Natural killer cell (primary cell): ENCODE data around the gene JPH2. TPM values are rescaled to one million over a fixed set of nuclear protein-coding genes. Genes with fewer than 3 reads are reported as not detected.

ENCODE experiments used
- ATAC-seq, 3 donors: fragments of 150-1000 bp in 2 of 3; fragments of 200-7000 bp in 1 of 3; cut with Tn5 transposase; 1 replicate in 1 of 3; 2 replicates in 2 of 3; pipeline ENCODE4 v1.10.0; 2021; ENCODE audit warnings: mild to moderate bottlenecking in 2 of 3, moderate library complexity in 2 of 3
- DNase-seq, 2 donors: peaks; one replicate each; pipeline versions ENCODE4 v3.0.0 to v3.0.0-alpha.2; 2013 to 2021; ENCODE audit warnings: mixed read lengths in 1 of 2
- H3K27ac ChIP-seq: one replicate; pipeline ENCODE4 v1.5.1; 2013; ENCODE audit warnings: mild to moderate bottlenecking, low read length
- H3K27me3 ChIP-seq: one replicate; pipeline ENCODE4 v1.6.1; 2013; ENCODE audit warnings: low read length; ENCODE audit not compliant: control insufficient read depth, insufficient read depth
- H3K36me3 ChIP-seq: one replicate; pipeline ENCODE4 v1.6.1; 2013; ENCODE audit warnings: low read length; ENCODE audit not compliant: control insufficient read depth, insufficient read depth
- H3K4me1 ChIP-seq: one replicate; pipeline ENCODE4 v1.6.1; 2013; ENCODE audit warnings: low read length; ENCODE audit not compliant: control insufficient read depth, insufficient read depth
- H3K4me3 ChIP-seq: one replicate; pipeline ENCODE4 v1.5.1; 2013; ENCODE audit warnings: low read length
- H3K9me3 ChIP-seq: one replicate; pipeline ENCODE4 v1.6.1; 2013; ENCODE audit warnings: low read length; ENCODE audit not compliant: control insufficient read depth, insufficient read depth
- H3K27ac Mint-ChIP-seq, 2 donors: one replicate each; pipeline ENCODE4 v1.8.0; 2022; ENCODE audit warnings: mild to moderate bottlenecking in 2 of 2, mixed read lengths in 2 of 2, moderate library complexity in 1 of 2
- H3K27me3 Mint-ChIP-seq, 2 donors: one replicate each; pipeline ENCODE4 v1.8.0; 2022; ENCODE audit warnings: low read depth in 2 of 2, mixed read lengths in 2 of 2
- H3K36me3 Mint-ChIP-seq: one replicate; pipeline ENCODE4 v1.8.0; 2022; ENCODE audit warnings: mixed read lengths
- H3K4me1 Mint-ChIP-seq, 2 donors: one replicate each; pipeline ENCODE4 v1.8.0; 2022; ENCODE audit warnings: mixed read lengths in 2 of 2
- H3K4me3 Mint-ChIP-seq: one replicate; pipeline ENCODE4 v1.8.0; 2022; ENCODE audit warnings: mild to moderate bottlenecking, moderate library complexity, mixed read lengths
- H3K9me3 Mint-ChIP-seq, 2 donors: one replicate each; pipeline ENCODE4 v1.8.0; 2022; ENCODE audit warnings: mixed read lengths in 2 of 2
- CTCF ChIP-seq: fragments of 200-600 bp; IDR thresholded peaks from one replicate; pipeline ENCODE4 v1.8.0; 2022; ENCODE audit warnings: antibody characterized with exemption
- WGBS: methylation state at CpG from one replicate; pipeline ENCODE4 v1.1.7; 2013; ENCODE audit warnings: missing lambda C conversion rate; ENCODE audit not compliant: insufficient coverage; 5-methylcytosine and 5-hydroxymethylcytosine counted together
- intact Hi-C: fragments of 100-400 bp; cut with micrococcal nuclease; formaldehyde crosslinking; loops from one replicate; pipeline ENCODE4 v1.14.2; 2022
- total RNA-seq, 4 donors: library from RNA; stranded (reverse); fragments of 120-200 nt in 1 of 4; gene quantifications; one replicate each; pipeline versions ENCODE4 v1.2.3 to v1.2.4, GENCODE V29; 2013 to 2022

Gene JPH2
- total RNA-seq, 3 donors from 2014 or later (not counting 1 experiment from before 2014, with no cell fraction given) = not detected

GRCh38 chr20:44211177-44212039, 24.4 kb upstream of the JPH2 start:
- Mint-ChIP-seq H3K36me3 (peaks cover 6% of the 10 kb centered on the region), H3K27ac (peak overlapping the region; percentile 92 to 97), H3K4me1 (peaks cover 58% of the 10 kb centered on the region in 2 donors), H3K4me3 (peak overlapping the region; percentile 98), H3K9me3 (no peaks in the 10 kb centered on the region), H3K27me3 (no peaks in the 10 kb centered on the region)
- no peak for ATAC-seq
- WGBS = 23% methylated on average over 21 of the region's 24 CpGs
- peak in 1 of 2 donors; percentile 57 for DNase-seq
- H3K4me1 ChIP-seq = peaks cover 25% of the 10 kb centered on the region
- TF ChIP-seq CTCF = no peak
- no peaks in the 10 kb centered on the region for H3K27me3 ChIP-seq
- intact Hi-C loops = loop anchor here (2.0 to 10.0 kb wide), 2 partner anchors 253 to 673 kb away; partner anchors contain the start of gene YWHAB
- peak overlapping the region; percentile 88 for H3K27ac ChIP-seq
- H3K36me3 ChIP-seq = peaks cover 2% of the 10 kb centered on the region
- no peaks in the 10 kb centered on the region for H3K9me3 ChIP-seq
- peak overlapping the region; percentile 69 for H3K4me3 ChIP-seq

- WGBS = under 1% methylated on average over 79 of the region's 79 CpGs
- Histone ChIP-seq H3K27ac (peak within 1 kb of the TSS; percentile 89), H3K36me3 (peaks cover 8% of the 10 kb centered on the region), H3K4me3 (peak within 1 kb of the TSS; percentile 81), H3K27me3 (no peaks in the 10 kb centered on the region), H3K9me3 (no peaks in the 10 kb centered on the region), H3K4me1 (peaks cover 25% of the 10 kb centered on the region)
- Mint-ChIP-seq H3K9me3 (no peaks in the 10 kb centered on the region), H3K4me1 (peaks cover 52 to 56% of the 10 kb centered on the region in 2 donors), H3K27me3 (no peaks in the 10 kb centered on the region), H3K4me3 (peak within 1 kb of the TSS; percentile 98), H3K27ac (peak within 1 kb of the TSS; percentile 92 to 97), H3K36me3 (peaks cover 6% of the 10 kb centered on the region)
- intact Hi-C loops = loop anchor here (2.0 to 10.0 kb wide), 2 partner anchors 254 to 674 kb away; partner anchors contain the start of gene YWHAB
- DNase-seq = peak; percentile 98 to 99
- TF ChIP-seq CTCF = no peak
- ATAC-seq = peak; percentile 81 to 96 (median 84)
Measured at GRCh38 chr20:44210406-44211176, 23.6 kb upstream of the JPH2 start, which contains the start of gene OSER1. Gene OSER1 (minus strand): TSS chr20:44210771. CDS start chr20:44206957, 3,814 bp downstream.

- peaks cover 45 to 49% of the 10 kb centered on the region in 2 donors for H3K4me1 Mint-ChIP-seq
- TF ChIP-seq CTCF = no peak
- H3K27me3 ChIP-seq = no peaks in the 10 kb centered on the region
- peak overlapping the region; percentile 89 for H3K27ac ChIP-seq
- no peaks in the 10 kb centered on the region for H3K36me3 Mint-ChIP-seq
- ATAC-seq (no peak), DNase-seq (peak in 1 of 2 donors; percentile 37)
- H3K9me3 ChIP-seq = no peaks in the 10 kb centered on the region
- peak overlapping the region; percentile 92 to 97 for H3K27ac Mint-ChIP-seq
- H3K36me3 ChIP-seq = peaks cover 15% of the 10 kb centered on the region
- peak overlapping the region; percentile 81 for H3K4me3 ChIP-seq
- H3K4me3 Mint-ChIP-seq = peak overlapping the region; percentile 98
- under 1% methylated on average over 28 of the region's 31 CpGs for WGBS
- no peaks in the 10 kb centered on the region for H3K9me3 Mint-ChIP-seq
- no peaks in the 10 kb centered on the region for H3K27me3 Mint-ChIP-seq
- peaks cover 22% of the 10 kb centered on the region for H3K4me1 ChIP-seq
- intact Hi-C loops = loop anchor here (2.0 to 10.0 kb wide), 2 partner anchors 255 to 675 kb away; partner anchors contain the start of gene YWHAB
Measured at GRCh38 chr20:44209686-44210405, 22.9 kb upstream of the JPH2 start.
